GM12864 (cell line): ENCODE results near the gene ADGRB2.

Experiments
- DNase-seq: peaks from one replicate; pipeline ENCODE4 v3.0.0-alpha.2; 2011; ENCODE audit warnings: low read depth
- H3K4me3 ChIP-seq: 2 replicates; pipeline ENCODE4 v1.5.1; 2011; ENCODE audit warnings: mild to moderate bottlenecking, low read depth, low read length, control low read depth
- TF ChIP-seq, protein P1 (sequence below): IDR thresholded peaks from 2 replicates; pipeline ENCODE4 v1.5.1; 2011; ENCODE audit warnings: low read depth, mild to moderate bottlenecking, moderate library complexity, low read length, control low read depth, inconsistent platforms; ENCODE audit errors: missing control alignments

Gene ADGRB2

GRCh38 chr1:31726715-31727114 lies 37.4 kb downstream of the ADGRB2 start:
- no peak for DNase-seq
- TF ChIP-seq, protein P1, sequence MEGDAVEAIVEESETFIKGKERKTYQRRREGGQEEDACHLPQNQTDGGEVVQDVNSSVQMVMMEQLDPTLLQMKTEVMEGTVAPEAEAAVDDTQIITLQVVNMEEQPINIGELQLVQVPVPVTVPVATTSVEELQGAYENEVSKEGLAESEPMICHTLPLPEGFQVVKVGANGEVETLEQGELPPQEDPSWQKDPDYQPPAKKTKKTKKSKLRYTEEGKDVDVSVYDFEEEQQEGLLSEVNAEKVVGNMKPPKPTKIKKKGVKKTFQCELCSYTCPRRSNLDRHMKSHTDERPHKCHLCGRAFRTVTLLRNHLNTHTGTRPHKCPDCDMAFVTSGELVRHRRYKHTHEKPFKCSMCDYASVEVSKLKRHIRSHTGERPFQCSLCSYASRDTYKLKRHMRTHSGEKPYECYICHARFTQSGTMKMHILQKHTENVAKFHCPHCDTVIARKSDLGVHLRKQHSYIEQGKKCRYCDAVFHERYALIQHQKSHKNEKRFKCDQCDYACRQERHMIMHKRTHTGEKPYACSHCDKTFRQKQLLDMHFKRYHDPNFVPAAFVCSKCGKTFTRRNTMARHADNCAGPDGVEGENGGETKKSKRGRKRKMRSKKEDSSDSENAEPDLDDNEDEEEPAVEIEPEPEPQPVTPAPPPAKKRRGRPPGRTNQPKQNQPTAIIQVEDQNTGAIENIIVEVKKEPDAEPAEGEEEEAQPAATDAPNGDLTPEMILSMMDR = no peak
- H3K4me3 ChIP-seq = no peak overlapping the region

- no peak for DNase-seq
- H3K4me3 ChIP-seq = no peak overlapping the region
- TF ChIP-seq, protein P1 = no peak
Observed at GRCh38 chr1:31725777-31726535, 38.2 kb downstream of the ADGRB2 start.

DNA sequence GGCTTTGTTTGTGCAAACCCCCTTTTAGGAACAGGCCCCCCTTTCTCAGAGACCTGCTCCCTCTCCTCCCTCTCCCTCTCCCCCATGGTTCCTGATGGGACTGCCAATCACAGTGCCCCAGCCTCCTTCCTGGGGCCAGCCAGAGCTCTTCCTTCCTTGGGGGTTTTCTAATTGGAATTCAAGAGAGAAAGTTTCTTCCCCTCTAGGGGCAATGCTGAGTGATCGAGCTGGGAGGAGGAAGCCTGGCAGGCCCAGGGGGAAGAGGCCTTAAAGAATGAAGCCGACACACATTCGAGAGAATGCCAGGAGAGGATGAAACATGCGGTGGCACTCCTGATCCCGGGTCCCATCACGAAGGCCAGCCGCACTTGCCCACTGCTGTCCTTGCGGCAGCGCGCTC lies 39.0 kb downstream of the ADGRB2 start:
- H3K4me3 ChIP-seq = no peak overlapping the region
- DNase-seq = no peak
- TF ChIP-seq, protein P1 = no peak

- no peak overlapping the region for H3K4me3 ChIP-seq
- no peak for DNase-seq
- TF ChIP-seq, protein P1 = no peak
Observed at GRCh38 chr1:31723828-31724359, 40.2 kb downstream of the ADGRB2 start.

- no peak overlapping the region for H3K4me3 ChIP-seq
- TF ChIP-seq, protein P1 = no peak
Observed at GRCh38 chr1:31718327-31718897, 45.7 kb downstream of the ADGRB2 start.

GRCh38 chr1:31717341-31717740 lies 46.8 kb downstream of the ADGRB2 start:
- no peak overlapping the region for H3K4me3 ChIP-seq
- no peak for DNase-seq
- TF ChIP-seq, protein P1 = no peak

More at GRCh38 chr1:31718327-31718897, 45.7 kb downstream of the ADGRB2 start:
- DNase-seq = no peak

GRCh38 chr1:31715873-31716220 lies 48.3 kb downstream of the ADGRB2 start:
- H3K4me3 ChIP-seq = no peak overlapping the region
- TF ChIP-seq, protein P1 = no peak
- DNase-seq = no peak
